HEK293T (cell line): ENCODE measurements around the gene SOX6.

Experiments
- ARNT ChIP-seq: fragments of 450-650 bp; IDR thresholded peaks from 2 replicates; pipeline ENCODE4 v1.6.1; 2017; ENCODE audit warnings: mild to moderate bottlenecking
- BHLHE40 ChIP-seq: fragments of 450-650 bp; IDR thresholded peaks from 2 replicates; pipeline ENCODE4 v1.6.1; 2016; ENCODE audit warnings: mild to moderate bottlenecking, moderate library complexity, borderline replicate concordance
- CTBP1 ChIP-seq: fragments of 450-650 bp; IDR thresholded peaks from 2 replicates; pipeline ENCODE4 v1.6.1; 2016; ENCODE audit warnings: borderline replicate concordance
- HDGF ChIP-seq: fragments of 450-650 bp; IDR thresholded peaks from 2 replicates; pipeline ENCODE4 v1.6.1; 2017; ENCODE audit warnings: antibody characterized with exemption, borderline replicate concordance
- SUZ12 ChIP-seq: fragments of 450-650 bp; IDR thresholded peaks from 2 replicates; pipeline ENCODE4 v1.6.1; 2016; ENCODE audit warnings: mild to moderate bottlenecking
- TARDBP ChIP-seq: fragments of 450-650 bp; IDR thresholded peaks from 2 replicates; pipeline ENCODE4 v1.6.1; 2016
- ZNF384 ChIP-seq: fragments of 450-650 bp; IDR thresholded peaks from 2 replicates; pipeline ENCODE4 v1.6.1; 2016

DNA sequence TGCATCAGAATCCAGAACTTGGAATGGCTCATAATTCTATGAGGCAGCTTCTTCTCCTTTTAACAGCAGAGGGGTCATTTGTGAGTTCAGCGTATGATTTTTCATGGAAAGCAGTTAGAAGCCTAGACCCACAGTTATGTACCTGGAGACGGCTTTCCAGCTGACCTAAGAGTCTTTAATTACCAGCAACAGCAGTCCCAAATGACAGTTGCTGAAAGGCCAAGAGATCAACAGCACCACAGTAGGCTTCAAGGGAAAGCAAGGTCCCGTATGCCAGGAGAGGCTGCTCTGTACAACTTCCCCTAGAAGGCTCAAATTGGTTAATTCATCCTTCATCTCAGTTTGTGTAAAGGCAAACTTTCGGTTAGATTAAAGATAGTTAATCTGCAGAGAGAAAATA is 363.0 kb downstream of the SOX6 start:
- TF ChIP-seq BHLHE40: no peak
- TF ChIP-seq CTBP1: no peak
- TF ChIP-seq ZNF384: no peak
- no peak for TF ChIP-seq ARNT
- no peak for TF ChIP-seq HDGF
- TF ChIP-seq SUZ12: no peak
- TF ChIP-seq TARDBP: no peak
